ENCODE measurements around the gene ZFP36.
A peak's percentile ranks its signal among the peaks of the same experiment; 100 is the strongest.

The ZFP36 gene

DNA sequence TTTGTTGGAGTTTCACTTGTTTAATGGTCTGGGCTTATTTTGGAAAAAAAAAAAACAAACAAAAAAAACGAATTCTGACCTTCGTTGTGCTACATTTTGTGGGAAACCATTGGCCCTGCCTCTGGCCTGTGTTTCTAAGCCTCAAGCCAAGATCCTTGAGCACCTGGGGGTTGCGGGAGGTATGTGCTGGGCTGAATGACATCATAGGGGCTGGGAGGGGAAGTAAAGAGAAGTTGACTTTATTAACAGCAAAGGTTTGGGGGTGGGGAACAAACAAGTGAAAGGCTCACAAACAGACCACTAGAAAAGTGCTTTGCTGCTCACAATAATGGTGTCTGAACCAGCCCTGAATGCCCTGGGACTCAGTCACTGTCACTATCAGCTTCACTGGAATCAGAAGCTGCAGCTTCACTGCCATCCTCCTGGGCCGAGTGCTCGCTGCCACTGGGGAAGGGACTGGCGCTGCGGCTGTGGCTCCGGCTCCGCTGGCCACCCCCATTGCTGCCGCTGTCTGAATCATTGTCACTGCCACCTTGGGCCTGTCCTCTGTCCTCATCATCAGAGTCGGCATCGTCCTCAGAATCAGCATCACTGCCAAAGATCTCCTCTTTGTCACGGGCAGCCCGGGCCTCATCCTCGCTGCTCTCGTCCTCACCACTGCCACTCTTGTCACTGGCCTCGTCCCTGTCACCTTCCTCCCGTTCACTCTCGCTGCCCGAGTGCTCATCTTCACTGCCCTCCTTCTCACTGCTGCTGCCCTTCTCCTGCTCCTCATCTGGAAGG is 20.8 kb upstream of the ZFP36 start:
- no peak for DNase-seq

DNA sequence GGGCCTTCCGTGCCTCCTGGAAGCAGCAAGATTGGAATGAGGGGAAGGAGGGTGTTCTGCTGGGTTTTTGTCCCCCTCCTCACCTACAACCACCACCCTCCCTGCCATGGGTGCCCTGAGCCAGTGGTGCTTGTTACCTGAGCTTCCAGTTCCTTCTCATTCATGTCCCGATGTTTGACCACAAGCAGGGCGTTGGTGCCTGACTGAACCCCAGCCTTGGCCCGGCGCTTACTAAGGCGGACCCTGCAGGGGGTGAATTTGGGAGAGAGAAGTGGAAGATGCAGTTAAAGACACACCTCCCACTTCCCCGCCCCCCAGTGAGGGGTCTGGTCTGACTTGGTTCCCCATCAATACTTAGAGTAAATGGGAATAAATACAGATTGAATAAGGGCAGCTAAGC is 20.1 kb upstream of the ZFP36 start:
- no peak for DNase-seq

DNA sequence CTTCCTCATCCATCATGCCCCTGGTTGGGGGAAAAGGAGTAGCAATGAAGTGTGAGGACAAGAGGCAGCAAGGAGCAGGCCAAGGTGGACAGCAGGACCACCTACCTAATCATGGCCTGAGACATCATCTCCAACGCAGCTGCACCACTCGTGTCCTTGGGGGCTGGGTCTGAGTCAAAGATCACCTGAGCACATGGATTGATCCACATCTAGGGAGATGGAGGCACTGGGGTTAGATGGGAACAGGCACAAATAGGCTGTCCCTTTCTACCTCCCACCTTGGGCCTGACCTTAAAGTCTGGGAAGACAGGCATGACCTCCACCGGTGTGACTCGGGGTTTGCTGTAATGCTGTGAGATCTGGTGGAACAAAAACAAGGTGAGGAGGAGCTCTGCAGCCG is 18.0 kb upstream of the ZFP36 start:
- no peak for DNase-seq

DNA sequence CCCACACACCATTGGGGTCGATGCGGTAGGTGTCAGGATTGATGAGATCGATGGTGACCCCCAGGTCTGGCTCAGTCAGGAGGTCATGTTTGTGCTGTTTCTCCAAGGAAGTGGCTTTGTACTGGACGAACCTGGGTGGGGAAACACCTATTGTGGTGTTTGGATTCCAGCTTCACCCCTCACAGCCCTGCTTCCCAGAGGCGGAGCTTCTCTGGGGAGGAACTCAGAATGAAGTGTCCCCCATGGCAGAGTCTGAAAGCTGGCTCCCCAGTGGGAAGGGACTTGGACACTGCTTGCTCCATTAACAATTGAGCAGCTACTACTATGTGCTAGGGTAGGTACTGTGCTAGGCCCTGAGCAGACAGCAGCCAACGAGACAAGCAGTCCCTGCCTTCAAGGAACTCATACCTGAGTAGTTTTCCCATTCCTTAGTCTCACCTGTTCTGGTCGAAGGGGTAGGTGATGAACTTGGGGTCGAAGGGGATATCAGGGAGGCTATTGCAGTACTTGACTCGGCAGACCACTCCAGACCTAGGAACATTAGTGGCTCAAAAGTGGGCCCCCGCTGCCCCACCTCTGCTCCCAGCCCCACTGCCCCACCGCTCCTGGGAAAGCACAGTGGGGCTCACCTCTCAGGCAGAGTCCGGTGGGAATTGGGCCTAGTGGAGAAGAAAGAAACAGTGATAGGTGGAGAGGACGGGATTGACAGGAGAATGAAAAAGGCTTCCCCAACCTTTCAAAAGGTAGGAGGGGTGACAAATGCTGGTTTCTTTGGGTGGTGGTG is 16.8 kb upstream of the ZFP36 start:
- no peak for DNase-seq

DNA sequence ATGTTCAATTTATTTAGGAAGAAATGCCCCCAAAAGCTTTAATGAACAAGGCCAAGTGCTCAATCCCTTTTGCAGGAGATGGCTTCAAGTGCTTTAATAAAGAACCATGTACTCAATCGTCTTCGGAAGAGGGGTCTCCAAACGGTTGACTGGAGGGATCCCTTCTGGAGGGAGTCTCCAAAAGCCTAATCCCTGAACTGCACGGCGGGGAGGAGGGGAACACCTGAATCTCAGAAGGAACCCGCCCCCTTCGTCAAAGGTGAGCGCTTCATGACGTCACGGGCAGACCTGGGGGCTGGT is 16.2 kb upstream of the ZFP36 start:
- DNase-seq = no peak

DNA sequence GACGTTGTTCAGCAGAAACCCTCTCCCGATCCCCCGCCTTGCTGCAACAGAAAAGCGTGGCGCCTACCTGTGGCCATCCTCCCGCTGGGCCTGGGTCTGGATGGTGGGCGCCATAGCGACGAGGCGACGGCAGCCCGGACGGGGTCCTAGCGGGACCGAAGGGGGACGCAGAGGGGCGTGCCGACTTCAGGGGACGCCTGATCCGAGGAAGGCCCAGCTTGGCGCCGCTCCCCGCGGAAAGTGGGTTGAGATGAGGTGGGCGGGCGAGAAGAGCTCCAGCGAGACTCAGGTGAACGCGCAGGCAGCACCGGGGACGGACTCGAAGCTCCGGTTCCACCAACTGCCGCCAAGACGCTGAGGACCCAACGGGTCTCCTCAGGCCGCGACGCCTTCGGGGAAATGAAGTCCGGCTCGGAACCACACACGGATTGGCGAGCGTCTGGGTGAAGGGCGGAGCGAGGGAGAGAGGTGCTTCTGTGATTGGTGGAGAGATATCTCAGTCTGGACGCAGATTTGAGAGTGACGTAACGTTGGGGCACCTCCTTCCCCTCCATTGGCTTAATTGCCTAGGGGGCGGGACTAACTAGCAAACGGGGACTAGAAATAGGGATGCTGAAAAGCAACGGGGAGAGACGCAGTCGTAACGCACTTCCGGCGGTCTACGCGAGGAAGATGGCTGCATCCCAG is 15.8 kb upstream of the ZFP36 start, which contains the start of the genes MED29 and PAF1:
TSS of gene MED29 (plus strand) at position 628 of the 687 bp plus-strand sequence. CDS start at position 673, 45 bp downstream.
TSS of gene PAF1 (minus strand) at position 356 of the 687 bp plus-strand sequence. CDS start at position 114, 242 bp downstream.
- peak; percentile 99 for DNase-seq

DNA sequence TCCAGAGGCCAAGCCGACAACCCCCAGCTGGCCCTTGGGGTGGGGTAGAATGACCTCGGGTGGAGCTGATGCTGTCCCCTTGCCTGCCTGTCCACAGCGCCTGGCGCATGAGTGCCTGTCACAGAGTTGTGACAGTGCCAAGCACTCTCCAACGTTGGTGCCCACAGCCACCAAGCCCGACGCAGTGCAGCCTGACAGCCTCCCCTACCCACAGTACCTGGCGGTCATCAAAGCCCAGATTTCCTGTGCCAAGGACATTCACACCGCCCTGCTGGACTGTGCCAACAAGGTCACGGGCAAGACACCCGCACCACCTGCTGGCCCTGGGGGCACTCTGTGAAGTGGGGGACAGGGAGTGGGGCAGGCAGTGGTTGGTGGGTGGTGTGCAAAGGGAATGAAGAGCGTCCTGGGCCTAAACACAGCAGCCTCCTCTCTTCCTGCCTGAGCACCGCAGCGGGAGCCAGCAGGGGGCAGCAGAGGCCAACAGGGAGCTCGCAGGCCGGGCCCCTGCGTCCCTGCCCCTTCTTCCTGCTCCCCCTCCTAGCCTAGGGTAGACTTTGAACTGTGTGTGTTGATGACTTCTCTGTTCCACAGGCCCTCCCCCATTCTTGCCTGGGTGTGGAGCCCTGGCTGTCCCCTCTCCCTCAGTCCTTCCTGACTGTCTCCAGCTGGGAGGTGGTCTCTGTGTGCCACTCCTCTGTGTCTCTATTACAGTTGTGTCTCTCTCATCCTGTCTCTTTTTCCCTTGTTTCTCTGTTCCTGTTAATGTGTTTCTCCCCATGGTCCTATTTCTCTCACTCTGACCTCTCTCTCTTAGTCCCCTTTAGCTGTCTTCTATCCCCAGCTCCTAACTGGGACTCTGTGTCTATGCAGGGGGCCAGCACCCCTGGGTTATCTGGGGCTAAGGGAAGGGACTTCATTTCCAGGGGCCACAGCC is 9.0 kb upstream of the ZFP36 start:
- peak; percentile 92 for DNase-seq

DNA sequence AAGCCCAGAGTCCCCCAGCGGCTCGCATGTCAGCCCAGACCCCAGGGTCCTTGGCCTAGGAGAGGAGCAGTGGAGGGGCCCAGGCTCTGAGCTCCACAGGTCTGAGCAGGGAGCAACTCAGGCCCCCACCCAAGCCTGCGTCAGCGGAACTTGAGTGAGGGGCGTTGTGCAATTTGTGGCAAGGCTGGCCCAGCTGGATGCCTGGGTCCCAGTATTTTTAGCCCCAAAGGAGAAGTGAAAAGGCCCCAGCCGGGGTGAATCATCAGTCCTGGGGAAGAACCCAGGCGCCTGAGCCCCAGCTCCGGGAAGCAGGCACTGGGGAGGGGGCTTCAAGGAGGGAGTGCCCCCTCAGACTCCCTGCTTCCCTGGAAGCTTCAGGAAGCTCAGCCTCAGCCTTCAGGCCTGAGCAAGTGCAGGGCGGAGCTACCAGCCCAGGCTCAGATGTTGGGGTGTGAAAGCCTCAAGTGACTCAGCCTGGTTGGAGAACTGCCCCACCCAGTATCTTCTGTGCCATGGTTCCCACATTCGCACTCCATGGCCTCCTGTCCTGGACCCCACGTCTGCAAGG is 8.3 kb upstream of the ZFP36 start:
- DNase-seq = peak; percentile 70

DNA sequence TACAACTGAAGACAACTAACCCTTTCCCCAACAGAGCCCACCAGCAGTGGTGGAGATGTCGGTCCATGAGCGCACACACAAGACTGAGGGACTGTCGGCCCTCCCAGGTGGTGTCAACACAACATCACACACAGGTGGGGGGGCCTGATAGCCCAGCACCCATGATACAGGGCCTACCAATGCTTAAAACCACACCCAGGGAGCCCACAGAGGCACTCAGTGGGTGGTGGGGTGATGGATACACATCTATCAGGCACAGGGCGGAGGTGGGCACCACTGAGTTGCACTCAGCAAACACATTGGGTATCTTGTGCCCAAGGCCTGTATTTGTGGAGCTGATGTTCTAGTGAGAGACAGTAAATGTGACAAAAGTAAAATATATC is 7.0 kb upstream of the ZFP36 start:
- DNase-seq = no peak

DNA sequence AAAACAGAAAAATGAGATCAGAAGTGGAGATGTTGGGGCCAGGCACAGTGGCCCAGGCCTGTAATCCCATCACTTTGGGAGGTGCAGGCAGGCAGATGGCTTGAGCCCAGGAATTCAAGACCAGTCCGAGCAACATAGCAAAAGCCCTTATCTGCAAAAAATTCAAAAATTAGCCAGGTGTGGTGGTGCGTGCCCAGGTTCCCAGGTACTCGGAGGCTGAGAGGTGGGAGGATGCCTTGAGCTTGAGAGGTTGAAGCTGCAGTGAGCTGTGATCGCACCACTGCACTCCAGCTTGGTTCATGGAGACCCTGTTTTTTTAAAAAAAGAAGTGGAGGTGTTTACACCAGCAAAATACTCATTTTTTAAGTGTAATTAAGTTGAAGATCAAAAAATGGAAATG is 6.6 kb upstream of the ZFP36 start:
- no peak for DNase-seq

DNA sequence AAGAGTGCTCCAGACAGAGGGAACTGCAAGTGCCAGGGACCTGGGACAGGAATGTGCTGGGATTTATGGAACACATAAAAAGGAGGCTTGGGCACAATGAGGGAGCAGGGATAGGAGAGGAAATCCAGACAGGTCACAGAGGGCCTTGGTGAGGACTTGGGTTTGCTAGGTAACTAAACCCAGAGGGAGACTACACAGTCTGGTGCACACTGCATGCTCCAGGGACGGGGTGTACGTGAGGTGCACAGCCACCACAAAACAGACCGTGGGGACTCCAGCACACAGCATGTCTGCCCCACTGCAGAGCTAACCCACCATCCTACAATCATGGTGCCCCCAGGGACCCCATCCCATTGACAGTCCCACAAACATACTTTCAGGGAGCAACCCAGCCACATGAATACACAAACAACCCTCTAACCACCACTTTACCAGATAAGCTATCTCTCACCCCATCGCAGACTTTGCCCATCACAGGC is 5.5 kb upstream of the ZFP36 start:
- DNase-seq = no peak

DNA sequence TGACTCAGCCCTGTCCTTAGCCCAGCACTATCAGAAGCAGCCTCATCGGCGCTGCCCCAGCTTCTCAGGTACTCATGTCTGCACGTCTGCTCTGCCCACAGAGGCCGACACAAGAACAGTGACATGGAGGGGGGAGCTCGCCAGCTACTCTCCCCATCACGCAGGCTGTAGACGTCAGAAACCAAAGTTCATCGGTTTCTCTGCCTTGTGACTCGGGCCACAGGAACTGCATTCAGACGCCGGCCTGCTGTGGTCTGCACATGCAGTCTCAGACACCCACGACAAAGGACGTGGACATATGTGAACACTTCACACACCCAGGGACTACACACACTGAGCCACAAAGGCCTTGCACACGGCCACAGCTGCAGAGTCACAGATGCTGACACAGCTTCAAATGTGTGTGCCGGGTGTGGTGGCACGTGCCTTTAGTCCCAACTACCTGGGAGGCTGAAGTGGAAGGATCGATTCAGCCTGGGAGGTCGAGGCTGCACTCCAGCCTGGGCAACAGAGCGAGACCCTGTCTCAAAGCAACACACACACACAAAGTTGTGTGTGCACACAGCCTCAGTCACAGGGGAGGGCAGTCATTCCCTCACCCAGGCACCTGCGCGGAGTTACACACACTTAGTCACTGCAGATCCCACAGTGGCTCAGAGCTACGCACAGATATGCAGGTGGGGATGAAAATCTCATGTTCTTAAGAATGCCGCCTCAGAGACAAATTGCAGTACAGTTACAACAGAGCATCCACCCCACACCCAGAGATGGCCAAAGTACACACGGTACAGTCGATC is 4.9 kb upstream of the ZFP36 start:
- DNase-seq = peak; percentile 58

DNA sequence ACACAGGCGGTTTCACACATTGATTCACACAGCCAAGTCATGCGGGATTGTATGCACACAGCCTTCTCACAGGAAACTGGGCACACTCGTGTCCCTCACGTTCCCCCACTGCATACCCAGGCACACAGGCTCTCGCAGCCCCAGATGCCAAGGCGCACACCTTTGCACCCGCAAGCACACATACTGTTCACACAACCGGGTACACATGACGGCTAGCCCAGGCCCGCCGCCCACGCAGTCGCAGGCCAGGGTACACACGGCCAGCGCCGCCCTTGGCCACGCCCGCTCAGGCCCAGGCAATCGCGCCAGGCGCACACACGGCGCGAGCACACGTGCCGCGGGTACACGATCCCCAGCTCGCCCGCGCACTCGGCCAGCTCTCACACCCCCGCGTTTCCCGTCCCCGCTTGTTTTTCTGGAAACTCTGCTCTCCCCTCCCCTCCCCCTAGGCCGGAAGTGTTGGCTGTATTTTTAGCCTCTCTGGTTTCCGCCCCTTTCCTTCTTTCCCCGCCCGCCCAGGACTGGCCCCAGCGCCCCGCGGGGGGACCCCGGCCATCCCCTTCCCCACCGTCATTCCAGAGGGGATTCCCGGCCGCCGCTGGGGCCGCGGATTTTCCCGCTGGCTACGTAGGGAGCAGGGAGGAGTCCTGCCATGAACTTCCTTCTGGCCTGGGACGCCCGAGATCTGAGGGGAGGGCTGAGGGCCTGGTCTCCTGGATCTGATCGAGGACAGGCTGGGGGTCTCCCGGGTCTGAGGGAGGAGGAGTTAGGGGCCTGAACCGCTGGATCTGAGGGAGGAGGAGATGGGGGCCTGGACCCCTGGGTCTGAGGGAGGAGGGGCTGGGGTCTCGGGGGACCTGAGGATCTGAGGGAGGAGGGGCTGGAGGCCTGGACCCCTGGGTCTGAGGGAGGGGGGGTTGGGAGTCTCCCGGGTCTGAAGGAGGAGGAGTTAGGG is 4.0 kb upstream of the ZFP36 start:
- DNase-seq = peak; percentile 96

DNA sequence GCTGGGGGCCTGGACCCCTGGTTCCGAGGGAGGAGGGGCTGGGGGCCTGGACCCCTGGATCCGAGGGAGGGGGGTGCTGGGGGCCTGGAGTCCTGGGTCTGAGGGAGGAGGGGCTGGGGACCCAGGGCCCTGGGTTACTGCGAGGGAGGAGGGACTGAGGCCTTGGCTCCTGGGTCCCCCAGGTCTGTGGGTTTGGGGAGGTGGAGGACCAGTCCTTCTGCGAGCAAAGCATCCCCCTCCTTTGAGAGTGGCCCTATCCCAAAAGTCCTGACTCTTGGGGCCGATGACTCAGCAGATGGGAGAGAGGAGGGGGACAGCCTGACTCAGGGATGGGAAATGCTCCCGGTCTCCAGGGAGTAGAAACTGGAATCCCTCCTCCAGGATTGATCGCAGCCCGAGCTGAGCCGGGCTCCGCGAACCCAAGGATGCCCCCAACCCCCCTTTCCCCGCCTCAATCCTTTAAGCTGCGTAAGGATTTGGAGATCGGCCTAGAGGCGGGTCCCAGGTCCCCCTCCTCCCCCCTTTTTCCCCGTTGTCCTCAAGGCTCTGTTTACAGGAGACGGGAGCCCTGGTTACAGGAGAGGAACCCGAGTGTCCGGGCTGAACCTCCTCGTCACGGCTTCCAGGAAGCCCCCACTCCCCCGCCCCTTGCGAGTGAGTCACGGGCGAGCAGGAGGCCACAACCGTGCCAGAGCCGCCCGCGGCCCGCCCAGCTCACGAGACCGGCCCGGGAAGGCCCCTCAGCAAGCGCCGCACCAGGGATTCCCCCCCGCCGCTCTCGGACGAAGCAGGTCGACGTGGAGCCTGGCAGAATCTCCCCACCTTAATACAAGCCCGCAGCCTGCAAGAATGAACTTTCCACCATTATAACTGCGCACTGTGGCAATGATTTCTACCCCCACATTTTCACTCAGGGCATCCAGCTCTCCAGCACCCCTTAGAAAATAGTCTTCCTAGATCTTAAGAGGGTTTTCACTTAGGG is 3.0 kb upstream of the ZFP36 start:
- DNase-seq = peak; percentile 98

DNA sequence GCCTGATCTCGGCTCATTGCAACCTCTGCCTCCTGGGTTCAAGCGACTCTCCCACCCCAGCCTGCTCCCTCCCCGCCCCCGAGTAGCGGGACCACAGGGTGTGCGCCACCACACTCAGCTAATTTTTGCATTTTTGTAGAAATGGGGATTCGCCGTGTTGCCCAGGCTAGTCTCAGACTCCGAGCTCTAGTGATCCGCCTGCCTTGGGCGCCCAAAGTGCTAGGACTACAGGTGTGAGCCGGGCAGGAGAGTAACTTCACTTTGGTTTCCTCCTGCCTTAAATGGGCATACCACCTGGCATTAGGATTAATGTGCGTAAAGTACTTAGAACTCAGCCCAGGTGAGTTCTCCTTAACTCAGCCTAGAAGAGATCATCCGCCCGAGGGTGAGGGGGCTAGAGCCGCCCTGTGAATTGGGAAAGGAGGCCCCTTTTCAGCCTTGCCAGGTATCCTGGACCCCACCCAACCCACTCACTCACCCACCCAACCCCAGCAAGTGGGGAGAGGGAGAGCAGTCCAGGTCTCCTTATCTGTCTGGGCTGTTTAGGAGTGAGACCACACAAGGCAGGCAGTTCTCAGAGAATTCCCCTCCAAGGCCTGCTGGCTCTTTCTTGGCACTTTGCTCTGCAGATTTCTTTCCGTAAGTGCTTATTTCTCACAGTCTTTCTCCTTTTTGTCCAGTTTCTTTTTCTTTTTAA is 1.2 kb upstream of the ZFP36 start:
- peak; percentile 20 for DNase-seq

DNA sequence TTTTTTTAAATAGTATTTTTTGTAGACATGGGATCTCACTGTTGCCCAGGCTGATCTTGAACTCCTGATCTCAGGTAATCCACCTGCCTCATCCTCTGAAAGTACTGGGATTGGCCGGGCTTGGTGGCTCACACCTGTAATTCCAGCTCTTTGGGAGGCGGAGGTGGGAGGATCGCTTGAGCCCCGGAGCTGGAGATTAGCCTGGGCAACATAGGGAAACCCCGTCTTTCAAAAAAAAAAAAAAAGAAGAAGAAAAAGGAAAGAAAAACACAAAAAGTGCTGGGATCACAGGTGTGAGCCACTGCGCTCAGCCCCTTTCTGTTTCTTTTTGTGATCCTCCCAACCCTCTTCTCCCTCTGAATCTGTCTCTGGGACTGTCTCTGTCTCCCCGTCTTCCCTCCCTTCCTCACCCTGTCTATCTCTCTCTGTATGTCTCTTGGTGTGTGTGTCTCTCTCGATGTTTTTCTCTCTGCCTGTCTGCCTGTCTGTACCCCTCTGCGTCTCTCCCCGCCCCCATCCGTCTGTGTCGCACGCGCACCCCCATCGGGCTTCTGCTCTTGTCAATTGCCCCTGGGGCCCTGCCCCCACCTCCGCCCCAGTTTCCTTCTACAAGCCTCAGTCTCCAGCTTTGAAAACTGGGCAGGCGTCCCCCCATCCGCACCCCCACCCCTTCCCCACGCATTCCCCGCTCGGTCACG is 540 bp upstream of the ZFP36 start:
- DNase-seq = no peak

DNA sequence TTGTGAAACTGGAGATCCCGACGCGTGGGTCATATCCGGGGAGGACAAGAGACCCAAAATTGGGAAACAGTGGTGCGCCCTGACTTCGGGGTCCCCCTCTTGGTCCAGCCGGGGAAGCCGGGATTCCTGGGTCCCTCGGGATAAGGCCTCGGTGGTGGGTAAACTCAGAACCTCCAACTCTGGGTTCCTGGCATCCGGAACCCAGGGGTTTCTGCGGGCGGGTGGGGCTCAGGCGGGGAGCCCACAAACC is 688 bp downstream of the ZFP36 start:
- no peak for DNase-seq

Measured in femur (tissue), 1 donor.